22Rv1 (cell line): ENCODE measurements around the gene TMF1.

Experiments
- CTCF ChIP-seq: fragments of 450-650 bp; IDR thresholded peaks from 2 replicates; pipeline ENCODE4 v1.5.1; 2017; ENCODE audit warnings: mild to moderate bottlenecking
- ZFX ChIP-seq: fragments of 450-650 bp; IDR thresholded peaks from 2 replicates; pipeline ENCODE4 v1.6.1; 2017; ENCODE audit warnings: antibody characterized with exemption, borderline replicate concordance

- TF ChIP-seq CTCF (no peak), ZFX (no peak)
These were observed 74.5 kb downstream of the TMF1 start for GRCh38 chr3:68977486-68978167.
